GM12878 (cell line): Measurements from ENCODE around the gene CRTC2.

ENCODE experiments used
- FOS ChIP-seq: IDR thresholded peaks from 3 replicates; pipeline ENCODE4 v1.6.1; 2011; ENCODE audit warnings: borderline replicate concordance; ENCODE audit not compliant: insufficient read length; ENCODE audit errors: extremely low read depth
- TARDBP ChIP-seq: IDR thresholded peaks from 2 replicates; pipeline ENCODE4 v1.6.1; 2016; ENCODE audit warnings: borderline replicate concordance

- TF ChIP-seq FOS (peak; percentile 85), TARDBP (no peak)
These were observed 8.9 kb upstream of the CRTC2 start, which contains the start of gene CREB3L4 for GRCh38 chr1:153967107-153967999.
